H9 (cell line): ENCODE data around the gene CREB3L2. TPM values are rescaled to one million over a fixed set of nuclear protein-coding genes. Genes with fewer than 3 reads are reported as not detected.
"Not testable (repeated sequence)": the region's sequence is repeated elsewhere in the genome, so short reads cannot be mapped to it uniquely, and the experiment has no call there.

Experiments used
- DNase-seq: peaks from one replicate; pipeline ENCODE4 v3.0.0-alpha.2; 2017
- H2AFZ ChIP-seq: one replicate; pipeline ENCODE4 v1.6.1; 2013; ENCODE audit warnings: mild to moderate bottlenecking, low read length, control low read depth, moderate library complexity
- H2AK5ac ChIP-seq: 2 replicates; pipeline ENCODE4 v1.6.1; 2013; ENCODE audit warnings: low read length, control low read depth, mixed read lengths; ENCODE audit not compliant: insufficient read length
- H2BK120ac ChIP-seq: one replicate; pipeline ENCODE4 v1.6.1; 2013; ENCODE audit warnings: low read depth, mild to moderate bottlenecking, low read length, control low read depth, inconsistent platforms; ENCODE audit not compliant: poor library complexity, severe bottlenecking
- H2BK12ac ChIP-seq: 2 replicates; pipeline ENCODE4 v1.6.1; 2013; ENCODE audit warnings: low read length, control low read depth, mixed read lengths, low read depth; ENCODE audit not compliant: insufficient read length
- H2BK15ac ChIP-seq: 2 replicates; pipeline ENCODE4 v1.6.1; 2013; ENCODE audit warnings: low read depth, low read length, control low read depth
- H2BK20ac ChIP-seq: one replicate; pipeline ENCODE4 v1.6.1; 2013; ENCODE audit warnings: low read depth, mild to moderate bottlenecking, low read length, control low read depth, inconsistent platforms; ENCODE audit not compliant: poor library complexity, severe bottlenecking
- H2BK5ac ChIP-seq: 2 replicates; pipeline ENCODE4 v1.6.1; 2013; ENCODE audit warnings: low read length, control low read depth, mixed read lengths; ENCODE audit not compliant: insufficient read length
- H3K14ac ChIP-seq: 2 replicates; pipeline ENCODE4 v1.6.1; 2013; ENCODE audit warnings: low read length, control low read depth; ENCODE audit not compliant: insufficient read depth
- H3K18ac ChIP-seq: 2 replicates; pipeline ENCODE4 v1.6.1; 2013; ENCODE audit warnings: low read depth, mild to moderate bottlenecking, mixed read lengths, low read length, control low read depth; ENCODE audit not compliant: insufficient read length
- H3K23ac ChIP-seq: 2 replicates; pipeline ENCODE4 v1.6.1; 2013; ENCODE audit warnings: low read length, control low read depth, mixed read lengths, low read depth; ENCODE audit not compliant: insufficient read length
- H3K23me2 ChIP-seq: 2 replicates; pipeline ENCODE4 v1.6.1; 2013; ENCODE audit warnings: low read depth, mild to moderate bottlenecking, mixed read lengths, low read length, control low read depth; ENCODE audit not compliant: insufficient read length, poor library complexity, severe bottlenecking
- H3K27ac ChIP-seq: 2 replicates; pipeline ENCODE4 v1.5.1; 2013; ENCODE audit warnings: low read length, control low read depth, mixed read lengths, low read depth; ENCODE audit not compliant: insufficient read length
- H3K27me3 ChIP-seq: 2 replicates; pipeline ENCODE4 v1.6.1; 2013; ENCODE audit warnings: low read length, control low read depth, inconsistent platforms; ENCODE audit not compliant: insufficient read depth
- H3K4ac ChIP-seq: 2 replicates; pipeline ENCODE4 v1.6.1; 2013; ENCODE audit warnings: low read depth, mild to moderate bottlenecking, control low read depth, inconsistent platforms, low read length, moderate library complexity
- H3K4me1 ChIP-seq: 2 replicates; pipeline ENCODE4 v1.6.1; 2013; ENCODE audit warnings: low read length, control low read depth, inconsistent platforms; ENCODE audit not compliant: insufficient read depth
- H3K4me2 ChIP-seq: 2 replicates; pipeline ENCODE4 v1.6.1; 2013; ENCODE audit warnings: low read length, control low read depth, mixed read lengths; ENCODE audit not compliant: insufficient read length, insufficient read depth
- H3K56ac ChIP-seq: 2 replicates; pipeline ENCODE4 v1.6.1; 2013; ENCODE audit warnings: low read depth, mild to moderate bottlenecking, mixed read lengths, low read length, control low read depth; ENCODE audit not compliant: insufficient read length
- H3K79me1 ChIP-seq: 2 replicates; pipeline ENCODE4 v1.6.1; 2013; ENCODE audit warnings: low read depth, mild to moderate bottlenecking, moderate library complexity, low read length, control low read depth, inconsistent platforms; ENCODE audit not compliant: insufficient read depth, poor library complexity, severe bottlenecking
- H3K79me2 ChIP-seq: 2 replicates; pipeline ENCODE4 v1.6.1; 2013; ENCODE audit warnings: low read length, control low read depth, inconsistent platforms; ENCODE audit not compliant: insufficient read depth
- H3K9ac ChIP-seq: 2 replicates; pipeline ENCODE4 v1.6.1; 2013; ENCODE audit warnings: low read length, control low read depth, mixed read lengths; ENCODE audit not compliant: insufficient read length; ENCODE audit errors: extremely low read depth
- H3K9me3 ChIP-seq: one replicate; pipeline ENCODE4 v1.6.1; 2013; ENCODE audit warnings: low read depth, low read length, inconsistent platforms; ENCODE audit not compliant: control insufficient read depth
- H3T11ph ChIP-seq: one replicate; pipeline ENCODE4 v1.6.1; 2013; ENCODE audit warnings: mild to moderate bottlenecking, low read length, control low read depth, inconsistent platforms
- H4K20me1 ChIP-seq: one replicate; pipeline ENCODE4 v1.6.1; 2013; ENCODE audit not compliant: control insufficient read depth, insufficient read length, insufficient read depth
- H4K5ac ChIP-seq: 2 replicates; pipeline ENCODE4 v1.6.1; 2013; ENCODE audit warnings: low read depth, mild to moderate bottlenecking, mixed read lengths, low read length, control low read depth; ENCODE audit not compliant: insufficient read length
- H4K8ac ChIP-seq: replicated peaks from 2 replicates; pipeline ENCODE4 v1.6.1; 2013; ENCODE audit warnings: low read length, control low read depth, mixed read lengths, low read depth; ENCODE audit not compliant: insufficient read length
- H4K91ac ChIP-seq: 2 replicates; pipeline ENCODE4 v1.6.1; 2013; ENCODE audit warnings: low read depth, mild to moderate bottlenecking, moderate library complexity, mixed read lengths, low read length, control low read depth; ENCODE audit not compliant: insufficient read length
- H3K27ac Mint-ChIP-seq, 3 experiments: 2 replicates in 2 of 3; 3 replicates in 1 of 3; pipeline ENCODE4 v1.8.0; 2020 to 2021; ENCODE audit warnings: mixed read lengths in 3 of 3, mild to moderate bottlenecking in 1 of 3, moderate library complexity in 1 of 3
- H3K27me3 Mint-ChIP-seq: 2 replicates; pipeline ENCODE4 v1.8.0; 2021; ENCODE audit warnings: low read depth, mild to moderate bottlenecking, moderate library complexity, mixed read lengths
- H3K36me3 Mint-ChIP-seq, 3 experiments: 2 replicates in 2 of 3; 3 replicates in 1 of 3; pipeline ENCODE4 v1.8.0; 2020 to 2021; ENCODE audit warnings: low read depth in 3 of 3, mixed read lengths in 3 of 3; ENCODE audit not compliant: insufficient read depth in 1 of 3
- H3K4me1 Mint-ChIP-seq, 2 experiments: 2 replicates each; pipeline ENCODE4 v1.8.0; 2020; ENCODE audit warnings: mixed read lengths in 2 of 2
- H3K4me3 Mint-ChIP-seq, 2 experiments: 2 replicates in 1 of 2; 3 replicates in 1 of 2; pipeline ENCODE4 v1.8.0; 2020 to 2021; ENCODE audit warnings: mild to moderate bottlenecking in 2 of 2, mixed read lengths in 2 of 2, moderate library complexity in 1 of 2
- H3K9me3 Mint-ChIP-seq, 2 experiments: 2 replicates in 1 of 2; 3 replicates in 1 of 2; pipeline ENCODE4 v1.8.0; 2020; ENCODE audit warnings: mild to moderate bottlenecking in 2 of 2, mixed read lengths in 2 of 2, moderate library complexity in 1 of 2
- WGBS: extraction: QIAGEN DNeasy Blood & Tissue Kit; methylation state at CpG from one replicate; pipeline ENCODE4 v1.1.7; 2013; ENCODE audit warnings: missing lambda C conversion rate, low lambda C conversion rate, mixed read lengths; ENCODE audit not compliant: insufficient read length; ENCODE audit errors: extremely low coverage; 5-methylcytosine and 5-hydroxymethylcytosine counted together
- total RNA-seq: library from RNA; stranded (reverse); gene quantifications from 2 replicates; pipeline ENCODE4 v1.2.1, GENCODE V29; 2021
- TF ChIP-seq, protein P1 (sequence below): fragments of 200-600 bp; sonication (generic); conservative IDR thresholded peaks from 3 replicates; pipeline ENCODE4 v1.8.0; 2021; ENCODE audit warnings: antibody characterized with exemption, mild to moderate bottlenecking

Gene CREB3L2
- total RNA-seq, 1 experiment from 2014 or later: 60.7 TPM

DNA sequence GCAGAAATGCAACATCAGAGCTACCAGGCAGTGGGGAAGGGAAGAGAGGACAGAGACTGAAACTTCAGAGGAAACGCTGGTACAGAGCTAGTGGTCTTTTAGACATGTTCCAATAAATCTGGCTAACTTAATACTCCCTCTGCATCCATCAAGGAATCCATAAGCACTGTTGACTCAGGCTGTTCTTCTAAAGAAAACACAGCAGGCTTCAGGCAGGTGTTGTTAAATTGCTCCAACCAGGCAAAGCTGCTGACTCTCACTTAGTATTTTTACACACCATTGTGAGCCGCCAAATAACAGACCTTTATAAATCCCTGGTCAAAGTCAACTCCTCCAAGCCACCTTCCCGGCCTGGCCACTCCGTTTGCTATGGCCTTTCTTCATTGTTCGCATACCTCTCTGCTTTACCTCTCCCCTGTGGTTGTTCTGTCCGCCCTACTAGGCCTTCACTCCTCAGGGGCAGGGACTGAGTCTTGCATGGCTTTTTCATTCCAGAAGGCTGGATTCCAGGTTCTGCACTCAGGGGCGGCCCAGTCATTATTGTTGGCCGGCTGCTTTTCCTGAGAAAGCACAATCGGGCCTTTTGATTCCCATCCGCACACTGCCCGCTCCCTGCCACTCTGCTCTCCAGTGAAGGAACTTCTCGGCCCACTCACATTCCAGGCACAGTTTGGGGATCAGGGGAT lies 18.4 kb downstream of the CREB3L2 start:
- no peak overlapping the region for H2AK5ac ChIP-seq
- H3K4ac ChIP-seq: no peak overlapping the region
- no peak overlapping the region for H2BK120ac ChIP-seq
- TF ChIP-seq, protein P1, sequence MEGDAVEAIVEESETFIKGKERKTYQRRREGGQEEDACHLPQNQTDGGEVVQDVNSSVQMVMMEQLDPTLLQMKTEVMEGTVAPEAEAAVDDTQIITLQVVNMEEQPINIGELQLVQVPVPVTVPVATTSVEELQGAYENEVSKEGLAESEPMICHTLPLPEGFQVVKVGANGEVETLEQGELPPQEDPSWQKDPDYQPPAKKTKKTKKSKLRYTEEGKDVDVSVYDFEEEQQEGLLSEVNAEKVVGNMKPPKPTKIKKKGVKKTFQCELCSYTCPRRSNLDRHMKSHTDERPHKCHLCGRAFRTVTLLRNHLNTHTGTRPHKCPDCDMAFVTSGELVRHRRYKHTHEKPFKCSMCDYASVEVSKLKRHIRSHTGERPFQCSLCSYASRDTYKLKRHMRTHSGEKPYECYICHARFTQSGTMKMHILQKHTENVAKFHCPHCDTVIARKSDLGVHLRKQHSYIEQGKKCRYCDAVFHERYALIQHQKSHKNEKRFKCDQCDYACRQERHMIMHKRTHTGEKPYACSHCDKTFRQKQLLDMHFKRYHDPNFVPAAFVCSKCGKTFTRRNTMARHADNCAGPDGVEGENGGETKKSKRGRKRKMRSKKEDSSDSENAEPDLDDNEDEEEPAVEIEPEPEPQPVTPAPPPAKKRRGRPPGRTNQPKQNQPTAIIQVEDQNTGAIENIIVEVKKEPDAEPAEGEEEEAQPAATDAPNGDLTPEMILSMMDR: no peak
- H3K56ac ChIP-seq: no peak overlapping the region
- no peak overlapping the region for H2AFZ ChIP-seq
- peaks cover 9% of the 10 kb centered on the region; the same call in 1 of the 2 replicates for H3K4me1 ChIP-seq
- peaks cover 25 to 36% (median 29%) of the 10 kb centered on the region in 3 experiments for H3K36me3 Mint-ChIP-seq
- no CpG with 5 or more reads among the region's 12 CpGs for WGBS
- H3K23me2 ChIP-seq: no peaks in the 10 kb centered on the region
- H3K14ac ChIP-seq: no peak overlapping the region
- no peaks in the 10 kb centered on the region for H3K27me3 Mint-ChIP-seq
- no peak overlapping the region for H3K23ac ChIP-seq
- no peaks in the 10 kb centered on the region for H3K27me3 ChIP-seq
- peaks cover 36 to 62% of the 10 kb centered on the region in 2 experiments for H3K4me1 Mint-ChIP-seq
- no peak for DNase-seq
- peaks cover 0 to 10% of the 10 kb centered on the region in 2 experiments; a peak in 4 of 5 replicates for H3K9me3 Mint-ChIP-seq
- H2BK15ac ChIP-seq: no peak overlapping the region
- peaks cover 14% of the 10 kb centered on the region for H3K79me1 ChIP-seq
- H3K9me3 ChIP-seq: no peaks in the 10 kb centered on the region
- no peak overlapping the region for H3K9ac ChIP-seq
- H3K4me3 Mint-ChIP-seq: no peak overlapping the region
- H3K18ac ChIP-seq: no peak overlapping the region
- H3K4me2 ChIP-seq: no peak overlapping the region
- no peak overlapping the region for H4K8ac ChIP-seq
- peak overlapping the region in 1 of 3 experiments; percentile 40; a peak in 2 of 7 replicates for H3K27ac Mint-ChIP-seq
- no peak overlapping the region for H2BK12ac ChIP-seq
- no peak overlapping the region for H2BK5ac ChIP-seq
- H4K5ac ChIP-seq: no peak overlapping the region
- H4K91ac ChIP-seq: no peak overlapping the region
- H2BK20ac ChIP-seq: no peak overlapping the region
- no peak overlapping the region for H3T11ph ChIP-seq
- peaks cover 2% of the 10 kb centered on the region for H4K20me1 ChIP-seq
- no peak overlapping the region for H3K27ac ChIP-seq
- peaks cover 21% of the 10 kb centered on the region; the same call in 1 of the 2 replicates for H3K79me2 ChIP-seq

DNA sequence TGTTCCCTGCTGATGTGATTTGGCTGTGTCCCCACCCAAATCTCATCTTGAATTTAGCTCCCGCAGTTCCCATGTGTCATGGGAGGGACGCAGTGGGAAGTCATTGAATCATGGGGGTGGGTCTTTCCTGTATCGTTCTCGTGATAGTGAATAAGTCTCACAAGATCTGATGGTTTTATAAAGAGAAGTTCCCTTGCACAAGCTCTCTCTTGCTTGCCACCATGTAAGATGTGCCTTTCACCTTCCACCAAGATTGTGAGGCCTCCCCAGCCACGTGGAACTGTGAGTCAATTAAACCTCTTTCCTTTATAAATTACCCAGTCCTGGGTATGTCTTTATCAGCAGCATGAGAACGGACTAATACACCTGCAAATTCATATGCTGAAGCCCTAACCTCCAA lies 19.5 kb downstream of the CREB3L2 start:
- not testable (repeated sequence) for H3K4me1 ChIP-seq, H3K23ac ChIP-seq, H2BK20ac ChIP-seq, H3K4me3 Mint-ChIP-seq, H4K91ac ChIP-seq, H3K56ac ChIP-seq, H2AK5ac ChIP-seq, H4K5ac ChIP-seq, H3K14ac ChIP-seq, H3K4me2 ChIP-seq, H3K27ac ChIP-seq, H3K9me3 Mint-ChIP-seq, H3K27me3 ChIP-seq, H4K8ac ChIP-seq, H3K9ac ChIP-seq, H3K27me3 Mint-ChIP-seq, H3K23me2 ChIP-seq, H3K9me3 ChIP-seq, H4K20me1 ChIP-seq, H2BK15ac ChIP-seq, H2BK120ac ChIP-seq, H3K18ac ChIP-seq, H2AFZ ChIP-seq, H2BK5ac ChIP-seq, H3T11ph ChIP-seq, H3K4ac ChIP-seq, H2BK12ac ChIP-seq, H3K79me1 ChIP-seq, DNase-seq
- Mint-ChIP-seq H3K27ac (peak overlapping the region in 1 of 3 experiments; percentile 30; a peak in 2 of 7 replicates), H3K36me3 (peaks cover 25 to 36% (median 32%) of the 10 kb centered on the region in 3 experiments), H3K4me1 (peaks cover 36 to 60% of the 10 kb centered on the region in 2 experiments)
- H3K79me2 ChIP-seq: peaks cover 17% of the 10 kb centered on the region; the same call in 1 of the 2 replicates
- WGBS: no CpG with 5 or more reads among the region's 6 CpGs
